Activated CD8-positive, alpha-beta T cell treated with anti-CD3 and anti-CD28 coated beads for 36 hours (primary cell): ENCODE data around the gene MYLK4. TPM values are rescaled to one million over a fixed set of nuclear protein-coding genes. Genes with fewer than 3 reads are reported as not detected.

Experiments used
- ATAC-seq: fragments of 200-7000 bp; cut with Tn5 transposase; one replicate; pipeline ENCODE4 v1.10.0; 2021; ENCODE audit warnings: mild to moderate bottlenecking, moderate library complexity
- CTCF ChIA-PET: fragments of 350-600 bp; sonication (Branson Sonifier 250); formaldehyde crosslinking; loops from one replicate; lab custom pipeline; 2021; ENCODE audit warnings: antibody characterized with exemption; lab: Charles Lee
- POLR2A ChIA-PET: fragments of 350-600 bp; sonication (Branson Sonifier 250); formaldehyde crosslinking; loops from one replicate; lab custom pipeline; 2021; ENCODE audit warnings: antibody characterized with exemption; lab: Charles Lee
- DNase-seq: peaks from one replicate; pipeline ENCODE4 v3.0.0-alpha.2; 2020
- H3K27ac Mint-ChIP-seq: one replicate; pipeline ENCODE4 v1.8.0; 2021; ENCODE audit warnings: mild to moderate bottlenecking, mixed read lengths
- H3K27me3 Mint-ChIP-seq: one replicate; pipeline ENCODE4 v1.8.0; 2021; ENCODE audit warnings: mixed read lengths
- H3K36me3 Mint-ChIP-seq: one replicate; pipeline ENCODE4 v1.8.0; 2021; ENCODE audit warnings: low read depth, mixed read lengths
- H3K4me1 Mint-ChIP-seq: one replicate; pipeline ENCODE4 v1.8.0; 2021; ENCODE audit warnings: low read depth, mixed read lengths
- H3K4me3 Mint-ChIP-seq: one replicate; pipeline ENCODE4 v1.8.0; 2021; ENCODE audit warnings: mild to moderate bottlenecking, moderate library complexity, mixed read lengths
- H3K9me3 Mint-ChIP-seq: one replicate; pipeline ENCODE4 v1.8.0; 2021; ENCODE audit warnings: mixed read lengths
- intact Hi-C: fragments of 100-400 bp; cut with micrococcal nuclease; formaldehyde crosslinking; loops from one replicate; pipeline ENCODE4 v1.10.0; 2022
- total RNA-seq, 2 experiments: library from RNA; stranded (reverse); gene quantifications; one replicate each; pipeline ENCODE4 v1.2.3, GENCODE V29; 2021
- TF ChIP-seq, protein P1 (sequence below): fragments of 200-600 bp; IDR thresholded peaks from one replicate; pipeline ENCODE4 v1.8.0; 2022; ENCODE audit warnings: antibody characterized with exemption, mild to moderate bottlenecking

The MYLK4 gene
- total RNA-seq, 2 experiments from 2014 or later = 0.09 to 0.11 TPM

DNA sequence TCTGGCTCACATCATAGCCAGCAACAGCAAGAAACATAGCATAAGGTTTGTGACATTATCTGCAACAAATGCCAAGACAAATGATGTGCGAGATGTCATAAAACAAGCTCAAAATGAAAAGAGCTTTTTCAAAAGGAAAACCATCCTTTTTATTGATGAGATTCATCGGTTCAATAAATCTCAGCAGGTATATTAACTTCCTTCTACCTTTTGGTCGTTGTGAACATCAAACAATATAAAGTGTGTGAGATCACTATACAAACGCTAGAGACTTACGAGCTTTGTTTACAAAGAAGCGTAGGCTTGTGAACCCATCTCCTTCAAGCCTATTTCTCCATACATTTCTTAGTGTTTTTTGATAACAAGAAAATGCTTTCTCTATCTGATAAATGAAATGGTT, 18.0 kb upstream of the MYLK4 start:
- DNase-seq (no peak), ATAC-seq (no peak)
- Mint-ChIP-seq H3K4me1 (peaks cover 53% of the 10 kb centered on the region), H3K27me3 (no peaks in the 10 kb centered on the region), H3K9me3 (no peaks in the 10 kb centered on the region), H3K27ac (no peak overlapping the region), H3K4me3 (peak overlapping the region; percentile 80), H3K36me3 (peaks cover 38% of the 10 kb centered on the region)
- ChIA-PET POLR2A (interaction anchor here (1.3 to 4.7 kb wide), 4 partner anchors 11 to 72 kb away, joined by 3 to 21 read pairs (median 6); partner anchors contain the start of gene SERPINB1), CTCF (interaction anchor here (0.7 to 6.3 kb wide), 12 partner anchors 11 to 1172 kb away, joined by 3 to 32 read pairs (median 6); partner anchors contain the start of gene MYLK4)
- intact Hi-C loops = no loop called here
- TF ChIP-seq, protein P1, sequence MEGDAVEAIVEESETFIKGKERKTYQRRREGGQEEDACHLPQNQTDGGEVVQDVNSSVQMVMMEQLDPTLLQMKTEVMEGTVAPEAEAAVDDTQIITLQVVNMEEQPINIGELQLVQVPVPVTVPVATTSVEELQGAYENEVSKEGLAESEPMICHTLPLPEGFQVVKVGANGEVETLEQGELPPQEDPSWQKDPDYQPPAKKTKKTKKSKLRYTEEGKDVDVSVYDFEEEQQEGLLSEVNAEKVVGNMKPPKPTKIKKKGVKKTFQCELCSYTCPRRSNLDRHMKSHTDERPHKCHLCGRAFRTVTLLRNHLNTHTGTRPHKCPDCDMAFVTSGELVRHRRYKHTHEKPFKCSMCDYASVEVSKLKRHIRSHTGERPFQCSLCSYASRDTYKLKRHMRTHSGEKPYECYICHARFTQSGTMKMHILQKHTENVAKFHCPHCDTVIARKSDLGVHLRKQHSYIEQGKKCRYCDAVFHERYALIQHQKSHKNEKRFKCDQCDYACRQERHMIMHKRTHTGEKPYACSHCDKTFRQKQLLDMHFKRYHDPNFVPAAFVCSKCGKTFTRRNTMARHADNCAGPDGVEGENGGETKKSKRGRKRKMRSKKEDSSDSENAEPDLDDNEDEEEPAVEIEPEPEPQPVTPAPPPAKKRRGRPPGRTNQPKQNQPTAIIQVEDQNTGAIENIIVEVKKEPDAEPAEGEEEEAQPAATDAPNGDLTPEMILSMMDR = no peak

DNA sequence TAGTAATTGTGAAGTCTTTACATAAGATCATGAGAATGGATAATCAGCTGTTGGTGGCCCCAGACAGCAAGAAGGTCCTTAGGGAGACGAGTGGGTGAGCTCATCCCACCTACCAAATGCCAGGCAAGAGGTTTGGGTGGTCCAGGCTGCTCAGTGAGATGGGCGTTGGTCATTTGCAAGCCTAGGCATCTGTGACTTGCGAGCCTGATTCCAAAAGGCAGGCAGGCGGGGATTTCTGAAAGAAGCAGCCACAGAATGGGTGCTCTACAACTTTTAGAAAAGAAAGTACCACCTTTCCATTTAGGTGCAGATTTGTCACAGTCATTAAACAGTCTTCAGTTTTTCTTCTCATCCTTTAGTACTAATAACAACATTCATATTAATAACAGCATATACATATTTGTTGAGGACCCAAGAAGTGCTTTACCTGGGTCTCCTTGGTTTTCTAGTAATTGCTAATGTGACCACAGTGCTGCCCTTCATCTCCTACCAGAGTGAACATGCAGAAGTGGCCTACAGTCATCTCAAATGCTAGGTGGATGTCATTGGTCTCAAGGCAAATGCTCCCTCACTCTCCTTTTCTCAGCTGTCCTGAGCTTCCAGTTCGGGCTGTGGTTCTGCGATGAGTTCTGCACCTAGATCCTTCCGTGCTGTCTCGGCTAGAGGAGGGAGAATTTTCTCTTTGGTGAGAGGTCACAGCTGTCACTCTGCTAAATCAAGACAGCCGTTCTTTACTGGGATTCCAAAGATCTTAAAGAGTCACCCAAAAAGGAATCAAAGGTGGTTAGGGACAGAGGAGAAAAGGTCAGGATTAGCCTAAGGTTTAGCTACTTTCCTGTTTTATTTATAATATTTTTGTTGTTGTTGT, 17.2 kb upstream of the MYLK4 start:
- H3K4me1 Mint-ChIP-seq = peaks cover 49% of the 10 kb centered on the region
- H3K36me3 Mint-ChIP-seq = peaks cover 34% of the 10 kb centered on the region
- intact Hi-C loops = no loop called here
- ChIA-PET POLR2A (interaction anchor here (0.8 to 4.7 kb wide), 8 partner anchors 12 to 210 kb away, joined by 3 to 21 read pairs (median 4); partner anchors contain the start of gene SERPINB1), CTCF (interaction anchor here (0.7 to 6.3 kb wide), 17 partner anchors 9 to 222 kb away, joined by 3 to 32 read pairs (median 5); partner anchors contain the start of genes MYLK4 and SERPINB1)
- no peaks in the 10 kb centered on the region for H3K27me3 Mint-ChIP-seq
- H3K4me3 Mint-ChIP-seq = peak overlapping the region; percentile 80
- no peak overlapping the region for H3K27ac Mint-ChIP-seq
- DNase-seq = no peak
- no peak for ATAC-seq
- TF ChIP-seq, protein P1 = no peak
- peaks cover 1% of the 10 kb centered on the region for H3K9me3 Mint-ChIP-seq

DNA sequence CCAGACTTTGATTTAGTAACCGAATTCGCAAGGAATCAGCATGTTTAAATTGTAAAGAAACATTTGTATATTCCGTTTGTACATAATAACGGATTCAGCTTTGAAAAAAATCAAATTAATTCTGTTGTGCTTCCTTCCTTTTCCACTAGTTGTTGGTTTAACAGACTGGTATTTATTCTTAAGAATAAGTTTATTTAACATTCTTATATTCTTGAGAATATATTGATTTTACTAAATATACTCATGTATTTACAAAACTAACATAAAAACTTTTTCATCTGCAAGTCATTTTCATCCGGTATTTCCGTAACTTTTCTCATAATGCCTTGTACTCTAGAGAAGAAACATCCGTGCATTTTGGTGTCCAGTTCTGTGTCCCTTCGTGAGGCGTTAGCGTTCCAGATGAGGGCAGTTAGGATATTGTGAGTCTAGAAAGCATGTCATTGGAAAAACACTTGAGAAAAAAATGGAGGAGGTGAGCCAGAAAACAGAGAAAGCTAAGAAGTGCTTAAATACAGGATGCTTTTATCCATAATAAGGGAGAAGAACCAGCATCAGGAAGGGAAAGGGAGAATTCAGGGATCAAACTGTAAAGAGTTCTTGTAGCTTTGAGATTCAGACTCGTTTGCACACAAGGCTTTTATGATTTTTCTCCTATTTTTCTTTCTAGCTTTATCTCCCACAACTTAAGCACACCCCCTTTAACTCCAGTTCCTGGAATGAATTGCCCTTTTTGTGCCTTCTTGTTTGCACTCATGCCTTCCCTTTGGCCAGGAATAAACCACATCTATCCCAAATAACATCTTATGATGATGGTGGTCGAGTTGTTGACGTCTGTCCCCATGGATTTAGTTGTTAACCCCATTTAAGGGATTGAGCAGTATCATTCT, 16.3 kb upstream of the MYLK4 start:
- H3K4me3 Mint-ChIP-seq = peak overlapping the region; percentile 80
- peaks cover 45% of the 10 kb centered on the region for H3K4me1 Mint-ChIP-seq
- no peaks in the 10 kb centered on the region for H3K27me3 Mint-ChIP-seq
- no peak for DNase-seq
- ChIA-PET CTCF (interaction anchor here (0.7 to 6.3 kb wide), 8 partner anchors 8 to 223 kb away, joined by 3 to 32 read pairs (median 4); partner anchors contain the start of genes MYLK4 and SERPINB1), POLR2A (interaction anchor here (0.8 to 4.7 kb wide), 12 partner anchors 12 to 256 kb away, joined by 3 to 21 read pairs (median 4); partner anchors contain the start of gene SERPINB1)
- H3K36me3 Mint-ChIP-seq = peaks cover 32% of the 10 kb centered on the region
- intact Hi-C loops = no loop called here
- peak overlapping the region; percentile 87 for H3K27ac Mint-ChIP-seq
- TF ChIP-seq, protein P1 = no peak
- ATAC-seq = no peak
- peaks cover 3% of the 10 kb centered on the region for H3K9me3 Mint-ChIP-seq

DNA sequence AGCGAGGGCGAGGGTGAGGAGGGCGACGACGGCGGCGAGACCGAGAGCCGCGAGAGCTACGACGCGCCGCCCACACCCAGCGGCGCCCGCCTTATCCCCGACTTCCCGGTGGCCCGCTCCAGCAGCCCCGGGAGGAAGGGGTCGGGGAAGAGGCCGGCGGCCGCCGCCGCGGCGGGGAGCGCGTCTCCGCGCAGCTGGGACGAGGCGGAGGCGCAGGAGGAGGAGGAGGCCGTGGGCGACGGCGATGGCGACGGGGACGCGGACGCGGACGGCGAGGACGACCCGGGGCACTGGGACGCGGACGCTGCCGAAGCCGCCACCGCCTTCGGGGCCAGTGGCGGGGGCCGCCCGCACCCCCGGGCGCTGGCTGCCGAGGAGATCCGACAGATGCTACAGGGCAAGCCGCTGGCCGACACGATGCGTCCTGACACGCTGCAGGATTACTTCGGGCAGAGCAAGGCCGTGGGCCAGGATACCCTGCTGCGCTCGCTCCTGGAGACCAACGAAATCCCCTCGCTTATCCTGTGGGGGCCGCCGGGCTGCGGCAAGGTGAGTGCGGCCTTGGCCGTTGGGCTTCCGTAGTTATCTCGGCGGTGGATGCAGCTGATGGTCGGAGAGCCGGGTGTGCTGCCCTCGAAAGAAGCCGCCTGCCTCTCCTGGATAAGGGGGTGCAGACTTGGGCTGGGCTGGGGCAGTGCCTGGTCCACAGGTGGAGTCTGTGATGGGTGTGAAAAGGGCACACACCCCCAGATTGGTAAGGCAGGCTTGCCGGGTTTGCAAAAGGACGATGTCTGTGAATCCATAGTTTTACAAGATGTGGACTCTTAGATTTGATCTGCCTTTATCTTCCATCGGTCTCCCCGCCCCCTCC, 15.4 kb upstream of the MYLK4 start:
- POLR2A ChIA-PET = interaction anchor here (0.6 to 4.7 kb wide), 11 partner anchors 8 to 257 kb away, joined by 3 to 21 read pairs (median 4); partner anchors contain the start of gene SERPINB1
- Mint-ChIP-seq H3K4me1 (peaks cover 39% of the 10 kb centered on the region), H3K27ac (peak overlapping the region; percentile 87), H3K27me3 (no peaks in the 10 kb centered on the region), H3K4me3 (peak overlapping the region; percentile 80), H3K36me3 (peaks cover 27% of the 10 kb centered on the region), H3K9me3 (peaks cover 3% of the 10 kb centered on the region)
- CTCF ChIA-PET = interaction anchor here (1.0 to 6.3 kb wide), 10 partner anchors 16 to 224 kb away, joined by 3 to 32 read pairs (median 6); partner anchors contain the start of genes MYLK4 and SERPINB1
- no peak for ATAC-seq
- TF ChIP-seq, protein P1 = no peak
- peak; percentile 58 for DNase-seq
- intact Hi-C loops = no loop called here
